Iris pigment epithelial cell (primary cell): ENCODE measurements around the gene CXCR4.
"Not testable (repeated sequence)": the region's sequence is repeated elsewhere in the genome, so short reads cannot be mapped to it uniquely, and the experiment has no call there.

Experiments
- DNase-seq: peaks from one replicate; pipeline ENCODE4 v3.0.0-alpha.2; 2011; ENCODE audit warnings: low read depth

The CXCR4 gene

GRCh38 chr2:136114382-136114781, 3.6 kb downstream of the CXCR4 start:
- no peak for DNase-seq

DNA sequence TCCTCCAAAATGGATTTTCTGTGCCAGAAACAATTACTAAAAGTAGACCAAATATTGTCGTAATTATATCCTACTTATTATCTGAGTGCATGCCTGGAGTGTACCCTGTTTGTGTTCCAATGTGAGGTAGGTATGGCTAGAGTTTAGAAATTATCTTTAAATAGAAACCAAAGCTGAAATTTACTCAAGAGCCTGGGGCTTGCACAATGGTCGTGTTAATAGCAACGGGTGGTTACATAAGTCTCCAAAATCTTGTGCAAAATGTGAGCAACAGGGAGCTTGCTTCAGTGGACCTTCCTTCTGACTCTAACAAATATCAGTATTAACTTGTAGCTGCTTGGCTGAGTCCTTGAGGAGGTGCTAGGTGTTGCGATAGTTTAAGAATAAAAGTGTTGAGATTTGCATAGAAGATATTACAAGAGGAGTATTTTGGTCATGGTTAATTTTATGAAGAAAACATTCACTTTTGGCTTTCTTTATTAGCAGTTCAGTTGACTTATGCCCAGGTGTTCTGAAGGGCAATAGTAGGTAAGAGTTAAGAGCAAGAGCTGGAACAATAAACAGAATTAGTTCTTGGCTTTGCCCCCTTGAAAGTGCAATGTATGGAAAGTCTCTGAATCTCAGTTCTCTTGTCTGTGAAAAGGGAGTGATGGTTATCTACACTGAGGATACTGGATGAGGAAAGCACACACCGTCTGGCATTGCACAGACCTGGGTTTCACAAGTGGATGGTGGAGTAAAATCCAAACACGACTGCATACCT, 4.6 kb downstream of the CXCR4 start:
- DNase-seq, result no peak

GRCh38 chr2:136112317-136113208, 5.4 kb downstream of the CXCR4 start:
- no peak for DNase-seq

- no peak for DNase-seq
Observed at GRCh38 chr2:136111711-136112110, 6.2 kb downstream of the CXCR4 start.

- no peak for DNase-seq
Observed at GRCh38 chr2:136110526-136110925, 7.4 kb downstream of the CXCR4 start.

DNA sequence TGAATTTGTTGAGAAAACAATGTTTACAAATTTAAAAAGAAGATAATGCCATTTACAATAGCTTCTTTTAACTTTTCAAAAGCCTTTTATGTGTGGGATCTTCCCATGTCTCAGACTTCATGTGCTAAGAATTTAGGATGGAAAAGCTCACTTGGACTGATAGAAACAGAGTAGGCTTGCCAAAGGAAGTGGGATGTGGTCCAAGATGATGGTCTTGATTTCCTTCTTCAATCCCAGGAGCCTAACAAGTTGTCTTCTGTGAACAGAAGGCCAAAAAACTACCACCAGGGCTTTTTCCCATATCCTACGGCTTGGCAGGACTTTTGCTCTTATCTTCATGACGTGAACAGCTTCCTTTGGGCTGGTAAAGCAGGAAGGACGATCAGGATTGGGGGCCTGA, 9.5 kb downstream of the CXCR4 start:
- DNase-seq, result no peak

DNA sequence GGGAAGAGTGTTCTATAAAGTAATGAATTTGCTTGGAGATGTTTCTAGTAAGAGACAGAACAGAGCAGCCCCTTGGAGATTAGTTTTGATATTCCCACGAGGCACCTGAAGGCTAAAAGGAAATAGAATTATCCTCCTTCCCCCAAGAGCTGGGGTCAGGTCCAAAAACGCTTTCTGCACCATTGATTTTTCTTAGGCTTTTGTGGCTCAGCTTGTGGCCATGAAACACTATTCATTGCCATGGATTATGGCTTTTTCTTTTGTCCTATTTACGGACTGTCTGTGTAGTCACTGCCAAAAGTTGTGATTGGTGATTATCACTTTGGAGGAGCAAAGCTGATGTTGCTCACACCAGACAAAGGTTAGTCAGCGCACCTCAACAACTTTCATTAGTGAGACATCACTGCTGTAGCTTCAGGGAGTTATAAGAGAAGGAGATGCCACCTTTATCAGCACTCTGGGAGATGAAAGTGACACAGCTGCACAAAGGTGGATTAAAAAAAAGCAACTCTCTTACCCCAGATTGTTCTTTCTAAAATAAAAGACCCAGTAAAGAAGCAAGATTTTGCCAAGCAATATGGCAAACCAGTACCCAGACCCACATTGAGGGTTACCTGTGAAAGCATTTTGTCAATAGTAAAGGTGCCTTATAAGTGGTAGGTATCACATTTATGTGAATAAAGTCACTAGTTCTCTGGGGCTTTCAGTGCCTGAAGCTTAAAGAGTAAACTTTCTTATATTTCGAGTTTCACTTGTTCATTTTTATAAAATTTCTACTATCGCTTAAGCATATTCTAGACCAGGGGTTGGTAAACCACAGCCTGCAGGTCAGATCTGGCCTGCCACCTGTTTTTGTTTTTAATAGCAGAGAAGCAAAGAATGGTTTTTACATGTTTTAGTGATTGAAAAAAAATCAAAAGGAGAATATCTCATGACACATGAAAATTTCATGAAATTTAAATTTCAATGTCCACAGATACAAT, 10.6 kb downstream of the CXCR4 start:
- DNase-seq, result no peak

DNA sequence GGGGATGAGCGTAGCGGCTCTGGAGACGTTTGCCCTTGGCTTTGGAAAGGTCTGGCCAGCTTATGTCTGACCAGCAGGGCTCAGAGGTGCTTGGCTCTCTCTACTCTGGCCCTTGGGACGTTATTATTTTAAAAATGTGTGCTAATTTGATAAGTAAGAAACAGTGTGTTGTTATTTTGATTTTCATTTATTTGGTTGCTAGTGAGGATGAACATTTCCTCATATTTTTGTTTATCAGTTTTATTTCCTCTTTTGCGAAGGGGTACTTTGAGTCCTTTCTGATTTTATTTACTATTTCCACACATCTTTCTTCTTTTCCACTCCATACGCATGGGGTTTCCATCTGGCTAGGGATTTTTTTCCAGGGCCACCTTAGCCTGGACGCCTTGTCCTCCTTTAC, 11.4 kb downstream of the CXCR4 start:
- DNase-seq, result no peak

GRCh38 chr2:136104977-136105376, 13.0 kb downstream of the CXCR4 start:
- no peak for DNase-seq

DNA sequence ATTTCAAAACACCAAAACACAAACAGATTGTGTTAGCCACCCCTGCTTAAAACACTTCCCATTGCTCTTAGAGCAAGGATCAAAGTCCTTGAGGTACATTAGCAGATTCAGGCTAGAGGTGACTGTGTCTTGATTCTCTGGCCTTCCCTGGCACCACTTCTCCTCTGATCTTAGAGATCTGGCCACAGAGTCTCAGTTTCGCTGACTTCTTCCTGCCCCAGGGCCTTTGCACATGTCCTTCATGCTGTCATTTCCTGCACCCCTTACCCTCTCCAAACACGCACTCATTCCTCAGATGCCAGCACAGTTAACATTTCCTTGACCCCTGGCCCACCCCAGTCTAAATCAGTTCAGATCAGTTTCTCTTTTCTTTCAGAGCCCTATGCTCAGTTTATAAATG, 16.9 kb downstream of the CXCR4 start:
- DNase-seq, result no peak

DNA sequence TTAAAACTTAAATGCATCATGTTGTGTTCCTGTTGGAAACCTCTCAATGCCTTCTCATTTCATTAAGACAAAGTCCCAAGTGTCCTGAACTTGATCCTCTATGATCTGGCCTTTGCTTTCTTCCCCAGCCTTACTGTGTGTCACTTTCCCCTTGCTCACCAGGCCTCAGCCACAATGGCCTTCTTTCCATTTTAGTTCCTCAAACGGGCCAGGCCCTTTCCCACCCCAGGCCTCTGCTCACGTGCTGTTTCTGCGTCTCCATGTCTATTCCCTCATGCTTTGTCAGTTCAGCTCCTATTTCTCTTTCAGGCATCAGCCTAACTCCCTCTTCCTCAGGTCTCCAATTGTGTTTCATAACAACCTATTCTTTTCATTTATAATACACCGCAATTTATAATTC, 19.5 kb downstream of the CXCR4 start:
- no peak for DNase-seq

- no peak for DNase-seq
Observed at GRCh38 chr2:136093583-136093982, 24.4 kb downstream of the CXCR4 start.

DNA sequence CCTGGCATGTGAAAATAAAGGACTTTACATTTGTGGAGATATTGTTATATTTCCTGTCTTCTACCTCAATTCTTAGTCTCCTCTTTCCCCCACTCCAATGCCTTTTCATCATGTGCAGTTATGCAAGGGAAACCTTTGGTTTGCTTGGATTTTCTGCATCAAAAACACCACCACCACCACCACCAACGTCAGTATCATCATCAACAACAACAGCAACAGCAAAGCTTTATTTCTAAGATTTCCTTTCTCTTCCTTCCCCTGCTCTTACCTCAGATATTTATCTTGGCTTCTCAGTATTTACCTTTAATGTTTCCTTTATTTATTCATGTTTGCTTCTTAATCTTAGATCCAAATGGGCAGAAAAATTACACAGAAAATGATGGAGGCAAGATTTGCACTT, 26.1 kb downstream of the CXCR4 start:
- no peak for DNase-seq

DNA sequence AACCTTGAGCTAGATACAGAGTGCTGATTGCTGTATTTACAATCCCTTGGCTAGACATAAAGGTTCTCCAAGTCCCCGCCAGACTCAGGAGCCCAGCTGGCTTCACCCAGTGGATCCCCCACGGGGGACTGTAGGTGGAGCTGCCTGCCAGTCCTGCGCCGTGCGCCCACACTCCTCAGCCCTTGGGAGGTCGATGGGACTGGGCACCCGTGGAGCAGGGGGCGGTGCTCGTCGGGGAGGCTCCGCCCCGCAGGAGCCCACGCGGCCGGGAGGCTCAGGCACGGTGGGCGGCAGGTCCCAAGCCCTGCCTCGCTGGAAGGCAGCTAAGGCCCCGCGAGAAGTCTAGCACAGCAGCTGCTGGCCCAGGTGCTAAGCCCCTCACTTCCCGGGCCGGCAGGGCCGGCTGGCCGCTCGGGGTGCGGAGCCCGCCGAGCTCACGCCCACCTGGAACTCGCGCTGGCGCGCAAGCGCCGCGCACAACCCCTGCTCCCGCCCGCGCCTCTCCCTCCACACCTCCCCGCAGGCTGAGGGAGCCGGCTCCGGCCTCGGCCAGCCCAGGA, 30.0 kb downstream of the CXCR4 start:
- DNase-seq, result not testable (repeated sequence)

DNA sequence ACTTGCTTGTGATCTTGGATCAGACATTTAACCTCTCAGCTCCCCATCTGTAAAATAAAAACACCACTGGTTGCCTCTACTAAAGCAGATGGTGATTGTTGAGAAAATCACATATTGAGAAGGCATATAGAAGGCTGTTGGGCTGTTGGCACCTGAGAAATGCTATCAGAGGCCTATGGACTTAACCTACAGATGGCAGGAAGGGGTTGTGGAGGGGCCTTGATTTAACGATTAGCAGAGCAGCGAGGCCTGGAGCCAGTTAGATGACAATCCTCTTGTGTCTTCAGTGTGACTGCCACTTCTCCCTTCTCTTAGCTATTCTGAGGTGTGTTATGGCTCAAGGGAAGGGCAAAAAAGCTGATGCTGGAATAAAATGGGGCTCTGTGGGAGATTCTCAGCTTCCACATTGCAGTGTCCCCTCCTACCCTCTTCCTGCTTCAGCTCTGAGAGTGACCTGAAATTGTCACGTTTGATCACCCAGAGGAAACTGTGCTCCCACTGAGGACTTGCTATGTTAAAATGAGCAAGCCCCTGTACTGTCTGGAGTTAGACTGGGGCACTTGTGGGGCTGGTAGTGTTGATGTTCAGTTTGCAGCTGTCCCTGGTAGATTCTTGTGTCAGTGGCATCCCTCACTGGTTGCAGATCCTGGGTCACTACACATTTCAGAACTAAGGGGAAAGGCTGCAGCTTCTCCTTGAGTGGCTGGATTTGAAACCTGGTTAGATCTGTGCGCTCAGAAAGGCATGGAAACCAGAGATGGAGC, 31.5 kb downstream of the CXCR4 start:
- no peak for DNase-seq

- DNase-seq, result peak; percentile 1
Observed at GRCh38 chr2:136085453-136086209, 32.3 kb downstream of the CXCR4 start.

DNA sequence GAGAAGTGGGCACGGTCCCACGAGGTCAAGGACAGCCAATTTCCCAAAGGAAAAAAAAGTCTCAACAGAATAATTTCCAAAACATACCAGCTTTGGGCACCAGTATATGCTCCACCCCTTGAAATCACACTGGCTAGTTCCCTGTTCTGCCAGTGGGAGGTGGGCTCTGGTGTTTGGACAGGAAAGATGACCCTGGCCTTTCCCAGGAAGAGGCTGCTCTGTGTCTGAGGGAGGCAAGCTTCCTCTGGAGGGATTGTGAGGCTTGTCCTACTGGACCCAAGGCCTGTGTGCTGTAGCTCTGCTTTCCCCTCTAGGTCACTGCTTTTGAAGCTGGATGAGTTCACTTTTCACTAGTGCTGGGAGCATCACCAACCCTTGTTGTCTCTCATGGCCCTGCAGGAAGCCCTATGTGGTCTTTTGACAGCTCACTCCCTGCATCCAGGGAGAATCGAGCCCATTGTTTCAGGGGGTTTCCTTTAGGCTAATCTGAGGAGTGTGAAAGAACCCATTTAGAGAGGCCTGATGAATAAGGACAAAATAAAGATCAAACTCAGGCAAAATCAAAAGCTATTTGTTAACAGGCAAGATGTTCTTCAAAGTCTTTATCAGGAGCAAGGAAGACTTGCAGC, 36.3 kb downstream of the CXCR4 start:
- DNase-seq, result no peak

DNA sequence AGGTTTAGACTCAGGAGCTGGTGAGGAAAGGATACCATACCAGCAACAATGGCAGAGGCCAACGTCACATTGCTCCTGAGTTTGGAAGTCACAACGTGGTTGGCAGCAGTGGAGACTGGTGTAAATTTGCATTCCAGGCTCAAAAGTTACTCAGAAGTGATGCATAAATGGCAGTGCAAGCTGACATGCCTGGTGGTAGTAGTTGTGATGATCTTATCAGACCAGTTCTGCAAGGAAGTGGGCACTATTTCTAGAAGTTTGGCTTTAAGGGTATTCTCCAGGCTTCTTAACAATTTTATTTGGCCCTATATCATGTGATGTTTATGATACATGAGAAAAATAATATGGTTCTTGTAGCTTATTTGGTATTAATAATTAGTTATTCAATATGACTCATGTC, 37.8 kb downstream of the CXCR4 start:
- no peak for DNase-seq

DNA sequence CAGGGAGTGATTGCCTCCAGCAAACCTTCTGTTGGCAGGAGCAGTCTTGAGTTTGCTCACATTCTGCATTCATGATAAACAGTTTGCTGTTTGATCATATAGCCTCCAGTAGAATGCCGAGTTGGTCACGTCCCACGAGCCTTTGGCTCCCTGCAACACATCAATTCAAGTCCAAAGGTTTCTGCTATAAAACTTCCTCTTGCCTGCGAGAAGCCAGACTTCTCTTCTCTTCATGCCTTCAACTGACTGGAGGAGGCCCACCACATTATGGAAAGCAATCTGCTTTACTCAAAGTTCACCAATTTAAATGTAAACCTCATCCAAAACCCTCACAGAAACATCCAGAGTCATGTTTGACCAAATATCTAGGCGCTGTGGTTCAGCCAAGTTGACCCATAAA, 40.8 kb downstream of the CXCR4 start:
- no peak for DNase-seq

GRCh38 chr2:136075476-136075875, 42.5 kb downstream of the CXCR4 start:
- no peak for DNase-seq
